GM23338 (cell line): ENCODE measurements around the gene AMER1. TPM values are rescaled to one million over a fixed set of nuclear protein-coding genes. Genes with fewer than 3 reads are reported as not detected.

Source experiments
- ATAC-seq: fragments of 200-7000 bp; cut with Tn5 transposase; 3 replicates; pipeline ENCODE4 v1.9.1; 2020
- DNase-seq: peaks from one replicate; pipeline ENCODE4 v3.0.0-alpha.2; 2015; ENCODE audit warnings: low spot score
- H2AFZ ChIP-seq: fragments of 200-600 bp; sonication (generic); 2 replicates; pipeline ENCODE4 v1.8.0; 2016; ENCODE audit warnings: antibody characterized with exemption, mild to moderate bottlenecking, moderate library complexity
- H3F3A ChIP-seq: fragments of 200-600 bp; sonication (generic); replicated peaks from 2 replicates; pipeline ENCODE4 v1.8.0; 2017; ENCODE audit warnings: antibody characterized with exemption, mixed run types, low read depth
- H3K27ac ChIP-seq: fragments of 200-600 bp; sonication (generic); 2 replicates; pipeline ENCODE4 v1.6.1; 2016; ENCODE audit warnings: low read depth
- H3K27me3 ChIP-seq: fragments of 200-600 bp; sonication (generic); 2 replicates; pipeline ENCODE4 v1.8.0; 2016; ENCODE audit warnings: mild to moderate bottlenecking, mixed run types, moderate library complexity; ENCODE audit not compliant: insufficient read depth
- H3K36me3 ChIP-seq: fragments of 200-600 bp; sonication (generic); 2 replicates; pipeline ENCODE4 v1.8.0; 2016; ENCODE audit warnings: mild to moderate bottlenecking; ENCODE audit not compliant: insufficient read depth
- H3K4me1 ChIP-seq: fragments of 200-600 bp; sonication (generic); 2 replicates; pipeline ENCODE4 v1.8.0; 2016; ENCODE audit warnings: mild to moderate bottlenecking, moderate library complexity; ENCODE audit not compliant: insufficient read depth
- H3K4me2 ChIP-seq: fragments of 200-600 bp; sonication (generic); 2 replicates; pipeline ENCODE4 v1.7.1; 2017; ENCODE audit warnings: mixed run types
- H3K4me3 ChIP-seq: fragments of 200-600 bp; sonication (generic); 2 replicates; pipeline ENCODE4 v1.6.1; 2016; ENCODE audit warnings: mixed run types
- H3K79me2 ChIP-seq: fragments of 200-600 bp; sonication (generic); replicated peaks from 2 replicates; pipeline ENCODE4 v1.8.0; 2017; ENCODE audit warnings: mild to moderate bottlenecking; ENCODE audit not compliant: insufficient read depth
- H3K9me2 ChIP-seq: fragments of 200-600 bp; sonication (generic); 2 replicates; pipeline ENCODE4 v1.8.0; 2017; ENCODE audit not compliant: insufficient read depth
- H4K20me1 ChIP-seq: fragments of 200-600 bp; sonication (generic); replicated peaks from 2 replicates; pipeline ENCODE4 v1.8.0; 2017; ENCODE audit warnings: mild to moderate bottlenecking; ENCODE audit not compliant: insufficient read depth
- H3K27ac Mint-ChIP-seq: 2 replicates; pipeline ENCODE4 v1.8.0; 2020; ENCODE audit warnings: inconsistent platforms, mild to moderate bottlenecking, moderate library complexity, mixed read lengths
- H3K27me3 Mint-ChIP-seq: 3 replicates; pipeline ENCODE4 v1.8.0; 2022; ENCODE audit warnings: low read depth, mild to moderate bottlenecking, moderate library complexity, mixed read lengths, inconsistent platforms; ENCODE audit not compliant: insufficient read depth, poor library complexity
- H3K36me3 Mint-ChIP-seq: 3 replicates; pipeline ENCODE4 v1.8.0; 2021; ENCODE audit warnings: low read depth, mild to moderate bottlenecking, inconsistent platforms, moderate library complexity, mixed read lengths
- H3K4me1 Mint-ChIP-seq: 3 replicates; pipeline ENCODE4 v1.8.0; 2020; ENCODE audit warnings: mild to moderate bottlenecking, inconsistent platforms, mixed read lengths
- H3K4me3 Mint-ChIP-seq: 3 replicates; pipeline ENCODE4 v1.8.0; 2021; ENCODE audit warnings: moderate library complexity, mild to moderate bottlenecking, inconsistent platforms, mixed read lengths
- H3K9me3 Mint-ChIP-seq: 3 replicates; pipeline ENCODE4 v1.8.0; 2020; ENCODE audit warnings: moderate library complexity, mild to moderate bottlenecking, inconsistent platforms, mixed read lengths
- CREB1 ChIP-seq: fragments of 250-450 bp; sonication (Bioruptor Pico); IDR thresholded peaks from 2 replicates; pipeline ENCODE4 v1.5.0; 2020; ENCODE audit warnings: low read depth, mild to moderate bottlenecking, moderate library complexity
- CTCF ChIP-seq, 2 experiments: fragments of 200-600 bp in 1 of 2; sonication (generic) in 1 of 2; conservative IDR thresholded peaks; 2 replicates each; pipeline versions ENCODE4 v1.5.1 to v1.6.1; 2016 to 2017; ENCODE audit warnings: antibody characterized with exemption in 2 of 2, low read depth in 2 of 2, mild to moderate bottlenecking in 2 of 2, moderate library complexity in 1 of 2
- ETS1 ChIP-seq: IDR thresholded peaks from 2 replicates; pipeline ENCODE4 v1.6.1; 2016; ENCODE audit warnings: antibody characterized with exemption
- EZH2 ChIP-seq: fragments of 200-600 bp; sonication (generic); IDR thresholded peaks from one replicate; pipeline ENCODE4 v1.8.0; 2017; ENCODE audit warnings: antibody characterized with exemption, mild to moderate bottlenecking, low read depth; ENCODE audit not compliant: unreplicated experiment
- JUNB ChIP-seq: IDR thresholded peaks from one replicate; pipeline ENCODE4 v1.6.1; 2016; ENCODE audit warnings: antibody characterized with exemption; ENCODE audit not compliant: unreplicated experiment
- NANOG ChIP-seq: IDR thresholded peaks from 2 replicates; pipeline ENCODE4 v1.6.1; 2016; ENCODE audit warnings: antibody characterized with exemption, borderline replicate concordance
- POLR2AphosphoS5 ChIP-seq: IDR thresholded peaks from 2 replicates; pipeline ENCODE4 v1.6.1; 2016; ENCODE audit warnings: antibody characterized with exemption, low read depth
- ZNF114 ChIP-seq: fragments of 250-450 bp; sonication (Bioruptor Pico); IDR thresholded peaks from 2 replicates; pipeline ENCODE4 v1.5.0; 2020; ENCODE audit warnings: mild to moderate bottlenecking, moderate library complexity
- polyA plus RNA-seq: library from polyadenylated mRNA; unstranded; fragments of >200 nt; fragmentation: Nextera tagmentation; extraction: Ambion mirVana; gene quantifications from 2 replicates; pipeline ENCODE4 v1.2.1, GENCODE V29; 2016
- total RNA-seq: library from RNA; depleted of rRNA; stranded (reverse); fragments of >200 nt; shearing (Covaris generic); gene quantifications from 2 replicates; pipeline ENCODE4 v1.2.3, GENCODE V29; 2014

The AMER1 gene
- total and polyA plus RNA-seq, 2 experiments from 2014 or later: 0.48 to 10.9 TPM

GRCh38 chrX:64206556-64207162 is 1.2 kb upstream of the AMER1 start (continued):
- TF ChIP-seq CTCF (conservative IDR thresholded peaks at IDR 0.05; ENCODE audit: low read depth in 2 of 2) (no peak), NANOG (no peak), CREB1 (no peak), JUNB (no peak), EZH2 (no peak), POLR2AphosphoS5 (no peak)

GRCh38 chrX:64205735-64206501 is 410 bp upstream of the AMER1 start:
- no peaks in the 10 kb centered on the region for H3K36me3 ChIP-seq
- H3K79me2 ChIP-seq: no peaks in the 10 kb centered on the region
- Mint-ChIP-seq H3K4me1 (peaks cover 17% of the 10 kb centered on the region), H3K27ac (0 out of 2 replicates have a peak overlapping the region, but pooled peaks have one; percentile 74), H3K27me3 (peaks cover 2% of the 10 kb centered on the region), H3K36me3 (no peaks in the 10 kb centered on the region; the same call in 2 of the 3 replicates), H3K9me3 (no peaks in the 10 kb centered on the region), H3K4me3 (peak overlapping the region; percentile 78)
- 0 out of 2 replicates have a peak overlapping the region, but pooled peaks have one; percentile 39 for H3K27ac ChIP-seq
- H4K20me1 ChIP-seq: peaks cover 3% of the 10 kb centered on the region; the same call in 1 of the 2 replicates
- TF ChIP-seq EZH2 (no peak), CREB1 (peak; percentile 8; the same call in 1 of the 2 replicates), CTCF (conservative IDR thresholded peaks at IDR 0.05; ENCODE audit: low read depth in 2 of 2) (peak in 1 of 2 experiments; percentile 28; a peak in 2 of 4 replicates), ETS1 (no peak), ZNF114 (CRISPR knock-in tag) (no peak), POLR2AphosphoS5 (peak; percentile 31; the same call in 1 of the 2 replicates)
- H2AFZ ChIP-seq: peak overlapping the region; percentile 78; the same call in 1 of the 2 replicates
- H3F3A ChIP-seq: no peaks in the 10 kb centered on the region
- H3K9me2 ChIP-seq: no peaks in the 10 kb centered on the region
- H3K4me3 ChIP-seq: peak overlapping the region; percentile 64
- no peaks in the 10 kb centered on the region; the same call in 1 of the 2 replicates for H3K4me1 ChIP-seq
- H3K4me2 ChIP-seq: peak overlapping the region; percentile 70
- peaks cover 17% of the 10 kb centered on the region for H3K27me3 ChIP-seq
- ATAC-seq (peak; percentile 81), DNase-seq (peak; percentile 87)
